Measurements from ENCODE around the gene KLHL1.

The KLHL1 gene

DNA sequence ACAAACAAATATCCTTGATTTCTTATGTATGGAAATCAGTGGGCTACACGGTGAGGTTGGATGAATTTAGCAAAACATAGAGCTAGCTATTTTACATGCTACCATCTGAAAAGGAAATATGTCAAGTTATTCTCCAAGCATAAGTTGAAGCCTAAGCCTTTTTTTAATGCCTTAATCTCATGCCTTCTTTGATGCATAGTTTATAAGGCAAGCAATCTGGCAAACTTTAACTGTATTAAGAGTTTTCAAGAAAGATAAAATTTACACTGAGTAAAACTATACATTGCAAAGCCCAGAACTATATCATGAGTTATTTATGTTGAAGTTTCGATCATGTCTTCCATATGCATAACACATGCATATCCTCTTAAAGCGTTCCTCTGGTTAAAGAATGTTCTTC is 85.6 kb downstream of the KLHL1 start:
- H3K4me3 ChIP-seq (replicated peaks in 1 of 2; ENCODE audit: low read depth in 2 of 2, low read length in 2 of 2) = no peak overlapping the region
- no peak for DNase-seq (ENCODE audit: low read depth in 2 of 2)
- TF ChIP-seq CTCF (IDR thresholded peaks at IDR 0.05; ENCODE audit: low read depth, low read length) = no peak

DNA sequence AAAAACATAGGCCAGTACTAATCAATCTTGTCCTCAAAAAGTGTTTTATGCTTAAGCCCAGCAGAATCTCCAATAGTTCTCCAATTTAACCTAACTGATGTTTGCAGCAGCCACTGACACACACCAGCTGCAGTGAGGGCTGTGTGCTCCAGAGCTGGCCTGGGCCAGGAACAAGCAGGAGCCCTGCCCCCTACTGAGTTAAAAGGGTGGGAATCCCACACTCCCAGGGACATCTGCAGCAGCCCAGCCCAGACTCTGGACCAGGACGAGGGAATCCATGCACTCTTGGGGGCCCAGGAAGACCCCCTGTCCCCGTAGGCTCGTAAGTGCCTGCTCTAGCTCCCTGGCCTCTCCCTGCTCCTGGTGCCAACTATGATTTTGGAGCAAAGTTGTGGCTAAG is 92.1 kb downstream of the KLHL1 start:
- TF ChIP-seq CTCF (IDR thresholded peaks at IDR 0.05; ENCODE audit: low read depth, low read length) = no peak
- H3K4me3 ChIP-seq (replicated peaks in 1 of 2; ENCODE audit: low read depth in 2 of 2, low read length in 2 of 2) = no peak overlapping the region

GRCh38 chr13:70014337-70014736 is 93.9 kb downstream of the KLHL1 start:
- H3K4me3 ChIP-seq (replicated peaks in 1 of 2; ENCODE audit: low read depth in 2 of 2, low read length in 2 of 2) = no peak overlapping the region
- no peak for DNase-seq (ENCODE audit: low read depth in 2 of 2)
- no peak for TF ChIP-seq CTCF (IDR thresholded peaks at IDR 0.05; ENCODE audit: low read depth, low read length)

More for the DNA sequence above, 92.1 kb downstream of the KLHL1 start:
- DNase-seq (ENCODE audit: low read depth in 2 of 2) = no peak

DNA sequence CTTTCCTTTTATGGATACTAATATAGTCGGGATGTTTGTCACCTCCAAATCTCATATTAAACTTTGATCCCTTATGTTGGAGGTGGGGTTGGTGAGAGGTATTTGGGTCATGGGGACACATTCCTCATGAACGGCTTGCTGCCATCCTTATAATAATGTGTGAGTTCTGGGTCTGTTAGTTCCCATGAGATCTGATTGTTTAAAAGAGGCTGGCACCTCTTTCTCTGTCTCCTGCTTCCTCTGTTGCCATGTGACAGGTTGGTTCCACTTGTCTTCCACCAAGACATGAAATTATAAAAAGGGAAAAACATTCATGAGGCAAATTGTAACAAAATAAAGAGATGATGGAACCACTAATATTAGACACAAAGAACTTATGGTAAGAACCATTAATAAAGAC is 108.4 kb downstream of the KLHL1 start:
- no peak overlapping the region for H3K4me3 ChIP-seq (replicated peaks in 1 of 2; ENCODE audit: low read depth in 2 of 2, low read length in 2 of 2)
- no peak for TF ChIP-seq CTCF (IDR thresholded peaks at IDR 0.05; ENCODE audit: low read depth, low read length)
- DNase-seq (ENCODE audit: low read depth in 2 of 2) = no peak

GRCh38 chr13:69997061-69997460 is 111.2 kb downstream of the KLHL1 start:
- no peak for DNase-seq (ENCODE audit: low read depth in 2 of 2)
- H3K4me3 ChIP-seq (replicated peaks in 1 of 2; ENCODE audit: low read depth in 2 of 2, low read length in 2 of 2) = no peak overlapping the region
- TF ChIP-seq CTCF (IDR thresholded peaks at IDR 0.05; ENCODE audit: low read depth, low read length) = no peak

DNA sequence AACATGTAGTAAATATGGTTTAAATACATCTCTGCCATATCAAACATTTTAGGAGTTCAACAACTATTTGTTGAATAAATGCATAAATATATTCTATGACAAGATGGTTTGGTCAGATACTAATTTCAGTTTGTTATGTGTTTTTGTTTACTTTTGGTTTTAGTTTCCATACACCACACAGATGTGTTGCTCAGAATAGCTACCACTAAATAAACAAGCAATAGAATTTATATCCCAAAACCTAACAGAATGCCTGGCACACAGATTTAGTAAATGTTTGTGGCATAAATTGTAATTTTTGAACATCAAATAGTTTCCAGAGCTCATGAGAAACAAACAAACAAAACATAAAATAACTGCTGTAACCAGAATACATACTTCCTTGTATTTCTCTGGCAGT is 127.5 kb downstream of the KLHL1 start:
- TF ChIP-seq CTCF (IDR thresholded peaks at IDR 0.05; ENCODE audit: low read depth, low read length) = no peak
- H3K4me3 ChIP-seq (replicated peaks in 1 of 2; ENCODE audit: low read depth in 2 of 2, low read length in 2 of 2) = no peak overlapping the region
- DNase-seq (ENCODE audit: low read depth in 2 of 2) = no peak

GRCh38 chr13:69975496-69975895 is 132.8 kb downstream of the KLHL1 start:
- no peak overlapping the region for H3K4me3 ChIP-seq (replicated peaks in 1 of 2; ENCODE audit: low read depth in 2 of 2, low read length in 2 of 2)
- no peak for TF ChIP-seq CTCF (IDR thresholded peaks at IDR 0.05; ENCODE audit: low read depth, low read length)
- DNase-seq (ENCODE audit: low read depth in 2 of 2) = no peak
